Medulla oblongata (tissue), 1 donor: ENCODE measurements around the gene KDM2B.

Experiments used
- DNase-seq: peaks from one replicate; pipeline ENCODE4 v3.0.0-alpha.2; 2015; ENCODE audit errors: extremely low spot score

The KDM2B gene

DNA sequence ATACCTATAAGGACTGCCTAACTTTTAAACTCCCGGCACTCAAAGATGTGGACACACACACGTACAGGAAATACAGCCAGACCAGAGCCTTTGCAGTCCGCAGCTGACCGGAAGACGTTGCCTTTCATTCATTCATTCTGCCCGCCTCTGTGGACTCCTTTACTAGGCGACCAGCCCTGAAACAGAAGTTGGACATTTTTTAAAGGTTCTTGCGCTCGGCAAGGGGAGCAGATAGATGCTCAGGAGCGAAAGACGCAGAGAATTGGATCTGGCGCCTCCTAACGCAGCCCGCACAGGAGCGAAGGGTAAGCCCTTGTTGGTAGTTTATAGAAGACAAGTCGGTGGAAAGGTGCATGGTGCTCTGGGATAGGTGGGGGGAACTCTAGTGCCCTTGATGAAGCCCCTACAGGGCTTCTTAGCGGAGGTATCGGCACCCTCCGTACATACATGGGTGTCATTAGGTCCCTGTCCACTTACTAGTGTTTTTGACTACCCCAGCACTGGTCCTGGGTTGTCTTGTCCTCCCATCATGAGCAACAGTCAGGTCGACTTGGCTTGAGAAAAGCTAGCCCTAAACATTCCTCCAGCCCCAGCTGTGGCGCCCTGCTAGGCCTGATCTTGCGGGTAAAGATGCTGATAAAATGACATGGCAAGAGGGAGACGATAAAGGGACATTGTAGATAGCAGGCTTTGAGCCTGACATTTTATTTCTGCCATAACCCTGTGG, at the start of gene KDM2B:
Gene KDM2B (minus strand): TSS at position 65 of the 727 bp plus-strand sequence. CDS start 112 bp downstream, outside the sequence.
- DNase-seq: peak; percentile 84

DNA sequence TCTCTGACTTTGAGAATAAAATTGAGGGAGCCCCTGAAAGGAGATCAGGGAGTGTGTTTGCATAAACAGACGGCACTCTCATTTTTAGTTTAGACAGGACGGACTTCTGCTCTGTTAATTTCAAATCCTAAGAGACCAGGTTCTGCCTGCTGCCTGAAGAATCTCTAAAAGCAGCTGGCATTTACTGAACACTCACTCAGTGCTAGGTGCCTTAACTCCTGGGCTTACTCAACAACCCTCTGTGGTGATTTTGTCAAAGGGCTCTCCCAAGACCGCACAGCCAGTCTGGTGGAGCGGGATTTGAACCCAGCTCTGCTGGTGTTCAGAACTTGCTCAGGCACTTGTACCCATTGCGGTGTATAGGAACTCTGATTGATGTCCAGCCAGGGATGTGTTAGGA, 47.7 kb upstream of the KDM2B start:
- DNase-seq: no peak

GRCh38 chr12:121628037-121628436, 47.2 kb upstream of the KDM2B start:
- no peak for DNase-seq

DNA sequence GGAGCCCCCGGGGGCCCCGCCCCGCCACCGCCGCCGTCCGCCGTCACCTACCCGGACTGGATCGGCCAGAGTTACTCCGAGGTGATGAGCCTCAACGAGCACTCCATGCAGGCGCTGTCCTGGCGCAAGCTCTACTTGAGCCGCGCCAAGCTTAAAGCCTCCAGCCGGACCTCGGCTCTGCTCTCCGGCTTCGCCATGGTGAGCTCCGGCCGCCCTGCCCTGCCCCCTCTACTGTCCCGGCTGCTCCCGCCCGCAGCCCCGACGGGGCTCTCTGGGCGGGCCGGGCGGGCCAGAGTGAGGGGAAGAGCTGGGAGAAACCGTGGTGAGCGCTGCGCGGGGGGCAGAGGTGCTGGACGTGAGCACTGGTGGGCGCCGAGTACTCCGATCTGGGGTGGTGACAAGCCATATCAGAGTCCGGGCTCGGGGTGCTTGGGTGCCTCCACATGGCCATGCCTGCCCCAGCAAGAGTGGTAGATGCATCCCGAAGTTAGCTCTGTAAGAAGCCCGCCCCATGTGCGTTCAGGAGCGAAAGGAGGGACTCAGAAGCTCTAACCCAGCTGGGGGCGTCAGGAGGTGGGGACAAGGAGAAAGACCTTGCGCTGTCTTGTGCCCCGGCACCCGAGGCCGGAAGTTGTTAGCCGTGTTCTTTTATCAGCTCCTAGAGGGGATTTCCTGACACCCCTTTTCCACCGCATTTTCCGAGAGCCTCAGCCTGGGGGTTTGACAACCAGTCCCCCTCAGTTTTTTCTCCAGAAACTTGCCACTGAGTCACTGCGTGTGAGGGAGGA, 46.2 kb upstream of the KDM2B start:
- peak; percentile 41 for DNase-seq

- DNase-seq: peak; percentile 96
Observed at GRCh38 chr12:121626087-121626852, 45.4 kb upstream of the KDM2B start, which contains the start of gene ORAI1. Gene ORAI1, plus strand, starts transcription at chr12:121626530.

DNA sequence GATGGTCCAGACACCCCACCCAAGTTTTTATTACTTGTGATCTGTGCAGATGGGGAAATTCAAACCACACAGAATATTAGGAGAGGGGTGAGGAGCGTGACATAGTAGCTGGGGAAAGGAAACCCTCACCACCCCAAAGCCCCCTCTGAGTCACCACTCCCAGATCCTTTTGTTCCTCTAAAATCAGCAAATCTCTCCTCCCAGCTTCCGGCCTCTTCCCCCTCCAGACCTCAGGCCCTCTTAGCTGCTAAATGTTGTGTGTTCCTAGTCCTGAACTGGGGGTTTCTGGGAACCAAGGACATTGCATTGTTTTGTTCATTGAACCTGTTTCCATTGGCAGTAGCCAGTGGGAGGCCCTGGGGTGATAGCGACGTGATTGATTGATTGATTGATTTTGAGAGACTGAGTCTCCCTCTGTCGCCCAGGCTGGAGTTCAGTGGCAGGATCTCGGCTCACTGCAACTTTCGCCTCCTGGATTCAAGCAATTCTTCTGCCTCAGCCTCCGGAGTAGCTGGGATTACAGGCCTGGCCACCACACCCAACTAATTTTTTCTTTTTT, 39.6 kb upstream of the KDM2B start:
- no peak for DNase-seq

- no peak for DNase-seq
Observed at GRCh38 chr12:121618659-121619233, 37.9 kb upstream of the KDM2B start.

GRCh38 chr12:121614872-121615467, 34.1 kb upstream of the KDM2B start:
- no peak for DNase-seq

DNA sequence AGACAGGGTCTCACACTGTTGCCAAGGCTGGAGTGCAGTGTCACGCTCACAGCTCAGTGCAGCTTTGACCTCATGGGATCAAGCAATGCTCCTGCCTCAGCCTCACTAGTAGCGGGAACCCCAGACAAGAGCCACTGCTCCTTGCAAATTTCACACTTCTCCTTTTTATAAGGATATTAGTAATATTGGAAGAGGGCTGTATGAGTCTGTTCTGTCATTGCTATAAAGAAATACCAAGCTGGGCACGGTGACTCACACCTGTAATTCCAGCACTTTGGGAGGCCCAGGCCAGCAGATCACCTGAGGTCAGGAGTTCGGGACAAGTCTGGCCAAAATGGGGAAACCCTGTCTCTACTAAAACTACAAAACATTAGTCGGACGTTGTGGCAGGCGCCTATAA, 32.6 kb upstream of the KDM2B start:
- DNase-seq: no peak

DNA sequence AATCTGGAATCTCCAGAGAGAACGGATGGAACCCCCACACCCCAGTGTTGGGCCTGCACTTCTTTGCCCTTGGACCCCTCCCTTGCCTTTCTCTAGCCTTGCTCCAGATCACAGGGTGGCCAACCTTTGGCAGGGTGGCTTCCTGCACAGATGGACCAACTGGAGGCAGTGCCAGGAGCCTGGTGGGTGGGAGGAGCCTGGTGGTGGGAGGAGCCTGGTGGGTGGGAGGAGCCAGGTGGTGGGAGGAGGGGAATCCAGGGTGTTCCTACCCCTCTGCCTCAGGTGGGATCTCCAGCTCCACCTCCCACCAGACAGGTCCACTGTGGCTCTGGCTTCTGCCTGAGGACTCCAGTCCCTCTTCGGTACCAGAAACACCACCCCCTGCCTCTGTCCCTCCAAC, 30.5 kb upstream of the KDM2B start:
- no peak for DNase-seq

- peak; percentile 14 for DNase-seq
Observed at GRCh38 chr12:121610239-121611149, 29.7 kb upstream of the KDM2B start.

GRCh38 chr12:121608301-121608700, 27.5 kb upstream of the KDM2B start:
- no peak for DNase-seq

- no peak for DNase-seq
Observed at GRCh38 chr12:121603581-121603980, 22.8 kb upstream of the KDM2B start.

DNA sequence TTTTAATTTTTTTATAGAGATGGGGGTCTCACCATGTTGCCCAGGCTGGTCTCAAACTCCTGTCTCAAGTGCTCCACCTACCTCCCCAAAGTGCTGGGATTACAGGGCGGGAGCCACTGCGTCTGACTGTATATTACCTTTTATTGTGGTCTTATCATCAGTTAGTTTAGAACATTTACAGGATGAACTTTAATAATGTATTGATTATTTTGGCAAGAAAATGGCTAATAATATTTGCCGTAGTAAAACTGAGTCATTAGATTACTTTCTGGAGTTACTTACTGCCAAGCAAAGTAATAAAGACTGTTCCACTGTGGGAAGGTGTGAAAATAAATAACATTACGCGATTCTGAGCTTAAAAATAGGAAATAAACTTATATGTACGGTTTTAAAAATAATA, 21.9 kb upstream of the KDM2B start:
- no peak for DNase-seq

- DNase-seq: no peak
Observed at GRCh38 chr12:121600702-121601336, 20.0 kb upstream of the KDM2B start.

GRCh38 chr12:121596526-121596925, 15.7 kb upstream of the KDM2B start:
- DNase-seq: no peak

DNA sequence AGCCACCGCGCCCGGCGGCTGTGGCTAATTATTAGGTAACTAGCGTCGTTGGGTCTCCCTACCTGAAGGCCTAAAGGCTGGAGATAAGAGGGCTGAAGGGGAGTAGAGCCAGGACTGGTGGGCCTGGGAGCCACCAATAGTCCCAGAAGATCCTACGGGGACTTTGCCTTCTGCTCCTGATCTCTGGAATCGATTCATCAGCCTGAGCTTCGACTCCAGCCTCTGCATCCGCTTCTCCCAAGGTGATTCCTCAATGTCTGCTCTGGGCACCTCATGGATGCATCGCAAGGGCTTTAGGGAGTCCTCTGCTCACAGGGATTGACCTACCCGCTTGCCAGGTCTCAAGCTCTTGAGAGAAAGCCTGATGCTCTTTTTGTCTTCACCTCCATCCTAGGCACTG, 14.7 kb upstream of the KDM2B start:
- no peak for DNase-seq

DNA sequence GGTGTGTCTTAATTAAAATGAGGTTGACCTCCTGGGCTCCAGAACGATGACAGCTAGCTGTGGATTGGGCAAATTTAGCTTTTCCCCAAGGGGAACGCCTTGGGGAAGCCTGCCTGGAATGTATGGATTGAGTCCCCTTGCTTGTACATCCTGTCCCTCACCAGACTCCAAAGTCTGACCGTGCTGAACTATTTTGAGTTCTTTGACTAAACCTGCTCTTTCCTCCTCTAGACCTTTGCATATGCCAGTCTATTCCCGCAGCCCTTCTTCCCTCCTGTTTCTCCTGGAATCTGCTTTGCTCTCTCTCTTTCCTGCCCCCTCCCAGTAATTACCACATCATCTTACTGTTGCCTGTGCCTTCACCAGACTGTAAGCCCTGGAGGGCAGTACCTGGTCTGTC, 11.5 kb upstream of the KDM2B start:
- no peak for DNase-seq

DNA sequence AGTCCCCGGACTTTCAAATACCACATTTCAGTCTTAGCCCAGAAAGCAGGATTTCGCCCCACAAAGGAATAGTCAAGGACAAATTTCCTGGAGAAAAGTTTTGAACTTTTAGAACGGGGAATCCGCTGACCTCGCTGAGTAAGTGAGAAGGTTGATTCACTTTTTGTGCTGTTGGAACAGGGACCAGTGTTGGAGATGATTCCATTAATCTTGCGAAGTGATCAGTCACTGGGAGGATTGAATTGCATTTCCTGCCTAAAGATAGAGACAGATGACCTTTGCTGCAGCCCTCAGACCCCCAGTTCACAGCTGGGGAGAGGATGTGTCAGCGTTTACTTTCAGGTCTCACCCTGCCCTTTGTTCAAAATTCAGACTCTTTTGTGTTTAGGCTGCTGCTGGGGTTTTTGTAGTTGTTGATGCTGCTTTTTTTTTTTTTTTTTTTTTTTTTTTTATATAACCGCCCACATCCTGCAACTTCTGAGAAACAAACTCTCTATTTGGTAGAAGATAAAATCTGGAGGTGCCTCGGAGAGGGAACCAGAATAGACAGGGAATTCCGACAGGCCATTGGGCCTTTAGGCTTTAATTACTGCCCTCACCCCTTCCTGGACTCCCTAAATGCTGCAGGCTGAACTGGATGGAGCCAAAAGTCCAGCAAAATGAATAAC, 9.8 kb upstream of the KDM2B start:
- DNase-seq: no peak
